GM19043 (cell line): ENCODE data around the gene NTRK3.

Experiments
- ATAC-seq: cut with Tn5 transposase; IDR thresholded peaks from one replicate; pipeline ENCODE4 v1.9.1; 2021; ENCODE audit warnings: low read depth; ENCODE audit not compliant: unreplicated experiment

Gene NTRK3

GRCh38 chr15:88256279-88257230 lies at the start of gene NTRK3:
Gene NTRK3, minus strand, starts transcription at chr15:88256739. Its CDS starts 586 bp downstream, at chr15:88256153.
- ATAC-seq = no peak

- no peak for ATAC-seq
These were observed 46.9 kb upstream of the NTRK3 start for GRCh38 chr15:88303395-88303794.

GRCh38 chr15:88302373-88302772 lies 45.8 kb upstream of the NTRK3 start:
- no peak for ATAC-seq

GRCh38 chr15:88301311-88301710 lies 44.8 kb upstream of the NTRK3 start:
- ATAC-seq = no peak

- ATAC-seq = no peak
These were observed 44.3 kb upstream of the NTRK3 start for GRCh38 chr15:88300861-88301260.

GRCh38 chr15:88300089-88300488 lies 43.5 kb upstream of the NTRK3 start:
- ATAC-seq = no peak

- no peak for ATAC-seq
These were observed 43.0 kb upstream of the NTRK3 start for GRCh38 chr15:88299497-88299896.

GRCh38 chr15:88288661-88289060 lies 32.1 kb upstream of the NTRK3 start:
- no peak for ATAC-seq

- no peak for ATAC-seq
These were observed 31.7 kb upstream of the NTRK3 start for GRCh38 chr15:88288206-88288605.

GRCh38 chr15:88284318-88284998 lies 27.9 kb upstream of the NTRK3 start:
- no peak for ATAC-seq

GRCh38 chr15:88282614-88283013 lies 26.1 kb upstream of the NTRK3 start:
- ATAC-seq = no peak

- ATAC-seq = no peak
These were observed 20.4 kb upstream of the NTRK3 start for GRCh38 chr15:88276821-88277410.

GRCh38 chr15:88275804-88276203 lies 19.3 kb upstream of the NTRK3 start:
- no peak for ATAC-seq

- peak; percentile 57 for ATAC-seq
These were observed 18.3 kb upstream of the NTRK3 start for GRCh38 chr15:88274553-88275460.

- no peak for ATAC-seq
These were observed 15.9 kb upstream of the NTRK3 start for GRCh38 chr15:88272421-88272820.

- no peak for ATAC-seq
These were observed 13.0 kb upstream of the NTRK3 start for GRCh38 chr15:88269356-88270062.

GRCh38 chr15:88267720-88268119 lies 11.2 kb upstream of the NTRK3 start:
- no peak for ATAC-seq

- ATAC-seq = no peak
These were observed 9.6 kb upstream of the NTRK3 start for GRCh38 chr15:88266170-88266569.

- no peak for ATAC-seq
These were observed 8.1 kb upstream of the NTRK3 start for GRCh38 chr15:88264622-88265021.

- no peak for ATAC-seq
These were observed 5.5 kb upstream of the NTRK3 start for GRCh38 chr15:88262064-88262463.
